ENCODE results near the gene IFT80. TPM values are rescaled to one million over a fixed set of nuclear protein-coding genes. Genes with fewer than 3 reads are reported as not detected.

The IFT80 gene
- total RNA-seq (2014; rRNA removed; shearing (Covaris generic)) = 15.1 and 20.9 TPM in 2 replicates
- polyA plus RNA-seq (2014; cell fraction: nucleus; rRNA removed) = 26.9 and 54.3 TPM in 2 replicates

- DNase-seq (ENCODE audit: extremely low read depth, low read depth) = peak; percentile 91
Observed at GRCh38 chr3:160399125-160400029, at the start of gene IFT80, which contains the start of gene SMC4. IFT80 (minus strand) TSS chr3:160399225; CDS start chr3:160384600, 14,625 bp downstream. SMC4 (plus strand) TSS chr3:160399650; CDS start chr3:160400827, 1,177 bp downstream.

GRCh38 chr3:160447544-160447943 lies 48.5 kb upstream of the IFT80 start:
- DNase-seq (ENCODE audit: extremely low read depth, low read depth) = no peak

DNA sequence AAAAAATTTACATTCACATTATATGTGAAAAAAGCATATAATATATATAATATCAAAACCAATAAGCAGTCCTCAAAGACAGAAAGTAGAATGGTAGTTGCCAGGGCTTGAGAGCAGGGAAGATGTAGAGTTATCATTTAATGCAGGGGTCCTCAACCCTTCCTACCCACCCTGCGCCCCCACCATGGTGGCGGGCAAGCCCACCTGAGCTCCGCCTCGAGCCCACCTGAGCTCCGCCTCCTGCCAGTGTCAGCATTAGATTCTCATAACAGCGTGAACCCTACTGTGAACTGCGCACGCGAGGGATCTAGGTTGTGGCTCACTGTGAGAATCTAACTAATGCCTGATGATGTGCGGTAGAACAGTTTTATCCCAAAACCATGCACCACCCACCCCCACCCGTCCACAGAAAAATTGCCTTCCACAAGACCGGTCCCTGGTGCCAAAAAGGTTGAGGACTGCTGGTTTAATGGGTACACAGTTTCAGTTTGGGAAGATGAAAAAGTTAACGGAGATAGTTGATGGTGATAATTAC lies 47.6 kb upstream of the IFT80 start:
- DNase-seq (ENCODE audit: extremely low read depth, low read depth) = no peak

DNA sequence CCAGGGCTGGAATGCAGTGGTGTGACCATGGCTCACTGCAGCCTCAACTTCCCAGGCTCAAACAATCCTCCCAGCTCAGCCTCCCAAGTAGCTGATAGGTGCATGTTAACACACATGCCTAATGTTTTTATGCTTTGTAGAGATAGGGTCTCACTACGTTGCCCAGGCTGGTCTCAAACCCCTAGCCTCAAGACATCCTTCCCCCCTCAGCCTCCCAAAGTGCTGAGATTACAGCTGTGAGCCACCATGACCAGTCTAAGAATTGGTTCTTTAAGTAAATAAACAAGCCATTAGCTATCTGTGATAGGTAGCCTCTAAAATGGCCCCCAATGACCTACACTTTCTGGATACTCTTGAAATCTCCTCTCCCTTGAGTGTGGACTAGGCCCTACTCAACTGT lies 46.8 kb upstream of the IFT80 start:
- no peak for DNase-seq (ENCODE audit: extremely low read depth, low read depth)

- DNase-seq (ENCODE audit: extremely low read depth, low read depth) = no peak
Observed at GRCh38 chr3:160444411-160444810, 45.4 kb upstream of the IFT80 start.

- no peak for DNase-seq (ENCODE audit: extremely low read depth, low read depth)
Observed at GRCh38 chr3:160440687-160441086, 41.7 kb upstream of the IFT80 start.

DNA sequence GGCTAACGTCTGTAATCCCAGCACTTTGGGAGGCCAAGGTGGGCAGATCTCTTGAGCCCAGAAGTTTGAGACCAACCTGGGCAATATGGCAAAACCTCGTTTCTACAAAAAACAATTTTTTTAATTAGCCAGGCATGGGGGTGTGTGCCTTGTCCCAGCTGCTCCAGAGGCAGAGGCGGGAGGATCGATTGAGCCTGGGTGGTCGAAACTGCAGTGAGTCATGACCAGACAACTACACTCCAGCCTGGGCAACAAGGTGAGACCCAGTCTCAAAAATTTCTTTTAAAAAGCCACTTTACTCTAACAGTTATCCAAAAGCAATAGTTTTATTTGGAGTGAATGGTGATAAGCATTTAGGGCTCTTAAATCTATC lies 38.0 kb upstream of the IFT80 start:
- no peak for DNase-seq (ENCODE audit: extremely low read depth, low read depth)

DNA sequence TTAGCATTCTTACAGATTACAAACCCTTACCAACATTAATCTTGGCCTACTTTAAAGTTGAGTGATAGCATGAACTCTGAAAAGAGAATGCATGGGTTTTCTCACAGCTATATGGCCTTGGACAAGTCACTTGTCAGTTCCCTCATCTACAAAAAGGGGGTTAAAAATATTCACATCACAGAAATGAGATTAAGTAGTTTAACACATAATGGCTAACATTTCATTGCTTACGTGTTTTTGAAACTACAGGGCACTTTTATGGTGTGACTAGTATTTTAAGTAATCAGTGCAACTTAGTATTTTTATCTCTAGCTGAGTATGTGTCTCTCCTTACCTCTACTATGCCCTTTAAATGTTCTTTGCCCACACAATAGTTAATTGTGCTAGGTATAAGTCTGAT lies 36.7 kb upstream of the IFT80 start:
- no peak for DNase-seq (ENCODE audit: extremely low read depth, low read depth)

DNA sequence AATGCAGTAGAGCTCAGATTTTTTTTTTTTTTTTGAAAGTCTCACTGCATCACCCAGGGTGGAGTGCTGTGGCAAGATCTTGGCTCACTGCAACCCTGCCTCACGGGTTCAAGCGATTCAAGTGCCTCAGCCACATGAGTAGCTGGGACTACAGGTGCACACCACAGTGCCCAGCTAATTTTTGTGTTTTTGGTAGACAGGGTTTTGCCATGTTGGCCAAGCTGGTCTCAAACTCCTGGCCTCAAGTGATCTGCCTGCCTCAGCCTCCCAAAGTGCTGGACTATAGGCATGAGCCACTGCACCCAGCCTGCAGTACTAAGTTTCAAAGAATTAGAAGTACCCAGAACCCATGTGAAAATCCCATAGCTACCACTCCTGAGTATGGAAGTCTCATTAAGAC lies 36.1 kb upstream of the IFT80 start:
- no peak for DNase-seq (ENCODE audit: extremely low read depth, low read depth)

GRCh38 chr3:160434071-160434470 lies 35.0 kb upstream of the IFT80 start:
- no peak for DNase-seq (ENCODE audit: extremely low read depth, low read depth)

- DNase-seq (ENCODE audit: extremely low read depth, low read depth) = no peak
Observed at GRCh38 chr3:160427832-160428424, 28.9 kb upstream of the IFT80 start.

- no peak for DNase-seq (ENCODE audit: extremely low read depth, low read depth)
Observed at GRCh38 chr3:160417311-160417710, 18.3 kb upstream of the IFT80 start.

DNA sequence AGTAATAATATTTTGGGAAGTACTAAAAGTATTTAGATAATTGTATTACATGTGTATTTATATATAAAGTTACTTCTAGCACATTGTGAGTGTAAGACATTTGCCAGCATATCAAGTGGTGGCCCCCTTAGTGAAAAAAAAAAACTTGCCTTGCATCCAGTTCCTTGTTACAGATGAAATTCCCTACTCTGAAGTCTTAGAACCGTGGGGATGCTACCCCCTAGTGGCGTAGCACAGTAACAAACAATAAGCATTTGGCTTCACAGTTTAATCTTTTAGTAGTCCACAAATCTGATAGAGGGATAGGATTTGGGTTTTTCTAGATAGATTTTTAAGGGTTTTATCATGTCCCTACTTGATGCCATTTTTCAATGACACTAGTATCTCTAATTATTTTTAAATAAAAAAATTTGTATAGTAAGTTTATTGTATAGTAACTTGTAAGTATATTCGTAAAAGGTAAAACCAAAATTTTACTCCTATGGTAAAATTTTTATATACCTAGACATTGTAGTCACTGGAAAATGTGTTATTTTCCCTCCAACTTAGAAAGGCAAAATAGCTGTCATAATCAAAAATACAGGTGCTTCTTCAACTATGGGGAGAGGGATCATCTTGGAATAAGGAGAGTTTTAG lies 14.7 kb upstream of the IFT80 start:
- peak; percentile 67 for DNase-seq (ENCODE audit: extremely low read depth, low read depth)

GRCh38 chr3:160412477-160412876 lies 13.5 kb upstream of the IFT80 start:
- DNase-seq (ENCODE audit: extremely low read depth, low read depth) = no peak

DNA sequence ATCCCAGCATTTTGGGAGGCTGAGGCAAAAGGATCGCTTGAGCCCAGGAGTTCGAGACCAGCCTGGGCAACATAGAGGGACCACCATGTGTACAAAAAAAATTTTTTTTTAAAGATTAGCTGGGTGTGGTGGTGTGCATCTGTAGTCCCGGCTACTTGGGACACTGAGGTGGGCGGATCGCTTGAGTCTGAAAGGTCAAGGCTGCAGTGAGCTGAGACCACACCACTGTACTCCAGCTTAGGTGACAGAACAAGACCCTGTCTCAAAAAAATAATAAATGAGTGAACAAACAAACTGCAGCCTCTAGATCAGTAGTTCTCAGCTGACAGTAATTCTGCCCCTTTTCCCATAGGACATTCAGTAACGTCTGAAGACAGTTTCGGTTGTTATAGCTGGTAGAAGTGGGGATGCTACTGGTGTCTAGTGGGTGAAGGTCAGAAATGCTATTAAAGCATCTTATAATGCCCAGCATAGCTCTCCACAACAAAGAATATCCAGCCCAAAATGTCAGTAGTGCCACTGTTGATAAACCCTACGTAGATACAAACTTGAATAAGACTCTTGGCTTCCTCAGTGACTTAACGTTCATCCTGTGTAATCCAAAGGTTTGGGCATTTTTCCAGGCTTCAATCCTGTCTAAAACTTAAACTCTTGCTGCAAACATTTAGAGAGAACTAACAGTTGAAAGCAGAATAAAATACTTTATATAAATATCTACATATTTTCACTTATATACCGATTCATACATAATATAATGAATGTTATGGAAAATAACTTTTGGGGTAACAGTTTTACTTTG lies 11.0 kb upstream of the IFT80 start:
- no peak for DNase-seq (ENCODE audit: extremely low read depth, low read depth)

- no peak for DNase-seq (ENCODE audit: extremely low read depth, low read depth)
Observed at GRCh38 chr3:160403796-160404470, 4.9 kb upstream of the IFT80 start.

GRCh38 chr3:160403028-160403545 lies 4.1 kb upstream of the IFT80 start:
- no peak for DNase-seq (ENCODE audit: extremely low read depth, low read depth)

GRCh38 chr3:160402221-160403027 lies 3.4 kb upstream of the IFT80 start:
- no peak for DNase-seq (ENCODE audit: extremely low read depth, low read depth)
